Measurements from ENCODE around the gene PIGT. TPM values are rescaled to one million over a fixed set of nuclear protein-coding genes. Genes with fewer than 3 reads are reported as not detected.

PIGT gene
- total and polyA plus RNA-seq, 2 of the 4 experiments (the other 2 are of a cell fraction) = 31.2 to 145 TPM

DNA sequence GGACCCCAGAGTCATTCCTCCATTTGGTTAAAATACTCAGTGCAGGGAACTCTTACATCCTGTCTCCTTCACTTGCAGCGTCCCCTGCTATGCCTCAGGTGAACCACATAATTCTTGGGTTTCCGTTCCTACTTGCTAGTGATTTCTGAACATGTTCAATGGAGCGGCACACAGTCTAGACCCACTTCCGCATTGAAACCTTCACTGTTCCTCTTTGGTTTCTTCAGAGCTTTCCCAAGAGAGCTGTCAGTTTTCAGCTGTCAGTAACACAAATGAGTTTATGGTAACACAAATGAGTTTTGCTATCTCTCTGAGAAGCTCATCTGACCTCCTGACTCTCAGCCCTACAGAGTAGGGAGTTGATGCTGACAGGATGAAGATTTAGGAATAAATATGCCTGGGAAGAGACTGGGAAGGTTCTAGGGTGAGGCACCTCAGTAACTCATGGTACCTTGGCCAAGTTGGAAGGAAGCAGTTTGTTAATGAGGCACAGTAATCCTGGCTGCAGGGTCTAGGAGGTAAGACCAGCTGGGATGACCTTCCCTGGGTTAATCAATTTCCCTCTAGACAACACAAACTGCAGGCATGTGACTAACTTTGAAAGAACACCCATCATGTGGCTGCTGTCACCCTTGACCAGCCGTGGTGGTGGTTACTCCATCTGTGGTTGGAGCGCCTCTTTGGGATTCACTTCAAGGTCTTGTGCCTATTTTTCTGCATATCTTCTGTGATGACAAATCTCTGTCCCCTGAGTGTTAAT lies 47.5 kb upstream of the PIGT start:
- no peak overlapping the region for H2BK20ac ChIP-seq (ENCODE audit: low read depth, low read length)
- H3K9ac ChIP-seq (ENCODE audit: low read depth, low read length) = no peak overlapping the region
- no peak overlapping the region for H3K4ac ChIP-seq (ENCODE audit: low read depth, low read length)
- DNase-seq (no peak), ATAC-seq (ENCODE audit: low read depth) (no peak)
- H3K27ac ChIP-seq (ENCODE audit: insufficient read depth, low read length) = no peak overlapping the region
- WGBS, 2 experiments (ENCODE audit: extremely low coverage in 2 of 2, insufficient read length in 1 of 2) = 63% methylated on average over 3 of the region's 6 CpGs; no CpG with 5 or more reads in 1 of the 2 experiments
- H3K56ac ChIP-seq (ENCODE audit: extremely low read depth, insufficient read depth, low read length) = no peak overlapping the region
- H3K27me3 ChIP-seq (ENCODE audit: control insufficient read depth, insufficient read depth, low read length) = no peaks in the 10 kb centered on the region
- no peak overlapping the region for H4K91ac ChIP-seq (ENCODE audit: insufficient read depth, low read depth, low read length)
- H2AK9ac ChIP-seq (replicated peaks; ENCODE audit: low read depth, low read length, poor library complexity) = no peak overlapping the region
- no peak overlapping the region for H2BK15ac ChIP-seq (ENCODE audit: low read depth, low read length)
- peaks cover 4% of the 10 kb centered on the region; the same call in 1 of the 2 replicates for H3K9me1 ChIP-seq (ENCODE audit: insufficient read depth, low read length)
- H2BK5ac ChIP-seq (ENCODE audit: low read depth, low read length, poor library complexity, severe bottlenecking) = no peak overlapping the region
- ChIA-PET POLR2A (ENCODE audit: unreplicated experiment) (no interaction called here), CTCF (interaction anchor here (1.0 to 1.5 kb wide), 3 partner anchors 9 to 75 kb away, joined by 4 to 5 read pairs (median 5); partner anchors contain the start of gene TP53TG5)
- no peak overlapping the region for H4K5ac ChIP-seq (ENCODE audit: low read depth, low read length)
- H3K18ac ChIP-seq (ENCODE audit: low read depth, low read length) = no peak overlapping the region
- dilution Hi-C loops (cut with HindIII; ENCODE audit: low sequenced_read_pairs, unreplicated experiment) = no loop called here
- no peak overlapping the region for H4K8ac ChIP-seq (ENCODE audit: low read depth in 2 of 2, low read length in 2 of 2)
- H2AK5ac ChIP-seq (ENCODE audit: low read depth, low read length) = no peak overlapping the region
- in situ Hi-C loops (cut with MboI; ENCODE audit: low sequenced_read_pairs) = no loop called here
- H3K4me2 ChIP-seq (ENCODE audit: low read depth, low read length) = no peak overlapping the region
- BruUV-seq (replicated peaks) = no TSS peak
- no peak overlapping the region for H3K23ac ChIP-seq (ENCODE audit: low read depth, low read length)
- intact Hi-C loops (cut with micrococcal nuclease) = no loop called here
- H3K4me1 ChIP-seq (ENCODE audit: control insufficient read depth, insufficient read depth, low read length) = peaks cover 3% of the 10 kb centered on the region; the same call in 1 of the 2 replicates
- H2BK120ac ChIP-seq (ENCODE audit: low read depth, low read length) = no peak overlapping the region
- H3K14ac ChIP-seq (replicated peaks; ENCODE audit: low read depth, low read length) = no peak overlapping the region
- H3K9me3 ChIP-seq (ENCODE audit: control insufficient read depth, insufficient read depth, low read length) = no peaks in the 10 kb centered on the region
- H2AFZ ChIP-seq (replicated peaks; ENCODE audit: low read length, poor library complexity) = no peak overlapping the region
- peaks cover 8 to 33% of the 10 kb centered on the region in 2 experiments for H3K79me1 ChIP-seq (ENCODE audit: low read depth in 1 of 2, low read length in 2 of 2)
- H3K4me3 ChIP-seq (ENCODE audit: insufficient read depth, low read depth, low read length) = no peak overlapping the region
- no peaks in the 10 kb centered on the region for H4K20me1 ChIP-seq (ENCODE audit: insufficient read depth, low read length)
- TF ChIP-seq, protein P1, sequence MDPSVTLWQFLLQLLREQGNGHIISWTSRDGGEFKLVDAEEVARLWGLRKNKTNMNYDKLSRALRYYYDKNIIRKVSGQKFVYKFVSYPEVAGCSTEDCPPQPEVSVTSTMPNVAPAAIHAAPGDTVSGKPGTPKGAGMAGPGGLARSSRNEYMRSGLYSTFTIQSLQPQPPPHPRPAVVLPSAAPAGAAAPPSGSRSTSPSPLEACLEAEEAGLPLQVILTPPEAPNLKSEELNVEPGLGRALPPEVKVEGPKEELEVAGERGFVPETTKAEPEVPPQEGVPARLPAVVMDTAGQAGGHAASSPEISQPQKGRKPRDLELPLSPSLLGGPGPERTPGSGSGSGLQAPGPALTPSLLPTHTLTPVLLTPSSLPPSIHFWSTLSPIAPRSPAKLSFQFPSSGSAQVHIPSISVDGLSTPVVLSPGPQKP (IDR thresholded peaks at IDR 0.05; ENCODE audit: borderline replicate concordance, low read depth, low read length) = no peak
- TF ChIP-seq, protein P2, sequence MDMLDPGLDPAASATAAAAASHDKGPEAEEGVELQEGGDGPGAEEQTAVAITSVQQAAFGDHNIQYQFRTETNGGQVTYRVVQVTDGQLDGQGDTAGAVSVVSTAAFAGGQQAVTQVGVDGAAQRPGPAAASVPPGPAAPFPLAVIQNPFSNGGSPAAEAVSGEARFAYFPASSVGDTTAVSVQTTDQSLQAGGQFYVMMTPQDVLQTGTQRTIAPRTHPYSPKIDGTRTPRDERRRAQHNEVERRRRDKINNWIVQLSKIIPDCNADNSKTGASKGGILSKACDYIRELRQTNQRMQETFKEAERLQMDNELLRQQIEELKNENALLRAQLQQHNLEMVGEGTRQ (IDR thresholded peaks at IDR 0.05; ENCODE audit: low read depth, low read length) = no peak
- TF ChIP-seq SMC3 (IDR thresholded peaks at IDR 0.05; ENCODE audit: low read depth, low read length) = no peak
- TF ChIP-seq MAFK (IDR thresholded peaks at IDR 0.05; ENCODE audit: low read depth, low read length) = no peak
- TF ChIP-seq BHLHE40 (IDR thresholded peaks at IDR 0.05; ENCODE audit: low read depth, low read length) = no peak
- TF ChIP-seq, protein P3, sequence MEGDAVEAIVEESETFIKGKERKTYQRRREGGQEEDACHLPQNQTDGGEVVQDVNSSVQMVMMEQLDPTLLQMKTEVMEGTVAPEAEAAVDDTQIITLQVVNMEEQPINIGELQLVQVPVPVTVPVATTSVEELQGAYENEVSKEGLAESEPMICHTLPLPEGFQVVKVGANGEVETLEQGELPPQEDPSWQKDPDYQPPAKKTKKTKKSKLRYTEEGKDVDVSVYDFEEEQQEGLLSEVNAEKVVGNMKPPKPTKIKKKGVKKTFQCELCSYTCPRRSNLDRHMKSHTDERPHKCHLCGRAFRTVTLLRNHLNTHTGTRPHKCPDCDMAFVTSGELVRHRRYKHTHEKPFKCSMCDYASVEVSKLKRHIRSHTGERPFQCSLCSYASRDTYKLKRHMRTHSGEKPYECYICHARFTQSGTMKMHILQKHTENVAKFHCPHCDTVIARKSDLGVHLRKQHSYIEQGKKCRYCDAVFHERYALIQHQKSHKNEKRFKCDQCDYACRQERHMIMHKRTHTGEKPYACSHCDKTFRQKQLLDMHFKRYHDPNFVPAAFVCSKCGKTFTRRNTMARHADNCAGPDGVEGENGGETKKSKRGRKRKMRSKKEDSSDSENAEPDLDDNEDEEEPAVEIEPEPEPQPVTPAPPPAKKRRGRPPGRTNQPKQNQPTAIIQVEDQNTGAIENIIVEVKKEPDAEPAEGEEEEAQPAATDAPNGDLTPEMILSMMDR (conservative IDR thresholded peaks at IDR 0.05; ENCODE audit: low read depth, low read length) = no peak
- TF ChIP-seq NFE2L2 (IDR thresholded peaks at IDR 0.05; ENCODE audit: low read depth, low read length) = no peak
- TF ChIP-seq MAZ (IDR thresholded peaks at IDR 0.05; ENCODE audit: borderline replicate concordance, low read depth, low read length) = no peak
- no peak for TF ChIP-seq POLR2A (IDR thresholded peaks at IDR 0.05; ENCODE audit: low read depth, low read length)
- no peak for TF ChIP-seq CHD1 (IDR thresholded peaks at IDR 0.05; ENCODE audit: low read depth, low read length)
- peaks cover 19% of the 10 kb centered on the region for H3K36me3 ChIP-seq (ENCODE audit: control insufficient read depth, insufficient read depth, low read length)

All from IMR-90 (cell line).